GM18511 (cell line): Measurements from ENCODE around the gene NDE1.
"Not testable (repeated sequence)": the region's sequence is repeated elsewhere in the genome, so short reads cannot be mapped to it uniquely, and the experiment has no call there.

ENCODE experiments used
- ATAC-seq: cut with Tn5 transposase; IDR thresholded peaks from one replicate; pipeline ENCODE4 v1.9.1; 2021; ENCODE audit warnings: mild to moderate bottlenecking, moderate library complexity; ENCODE audit not compliant: unreplicated experiment

NDE1 gene, protein sequence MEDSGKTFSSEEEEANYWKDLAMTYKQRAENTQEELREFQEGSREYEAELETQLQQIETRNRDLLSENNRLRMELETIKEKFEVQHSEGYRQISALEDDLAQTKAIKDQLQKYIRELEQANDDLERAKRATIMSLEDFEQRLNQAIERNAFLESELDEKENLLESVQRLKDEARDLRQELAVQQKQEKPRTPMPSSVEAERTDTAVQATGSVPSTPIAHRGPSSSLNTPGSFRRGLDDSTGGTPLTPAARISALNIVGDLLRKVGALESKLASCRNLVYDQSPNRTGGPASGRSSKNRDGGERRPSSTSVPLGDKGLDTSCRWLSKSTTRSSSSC

DNA sequence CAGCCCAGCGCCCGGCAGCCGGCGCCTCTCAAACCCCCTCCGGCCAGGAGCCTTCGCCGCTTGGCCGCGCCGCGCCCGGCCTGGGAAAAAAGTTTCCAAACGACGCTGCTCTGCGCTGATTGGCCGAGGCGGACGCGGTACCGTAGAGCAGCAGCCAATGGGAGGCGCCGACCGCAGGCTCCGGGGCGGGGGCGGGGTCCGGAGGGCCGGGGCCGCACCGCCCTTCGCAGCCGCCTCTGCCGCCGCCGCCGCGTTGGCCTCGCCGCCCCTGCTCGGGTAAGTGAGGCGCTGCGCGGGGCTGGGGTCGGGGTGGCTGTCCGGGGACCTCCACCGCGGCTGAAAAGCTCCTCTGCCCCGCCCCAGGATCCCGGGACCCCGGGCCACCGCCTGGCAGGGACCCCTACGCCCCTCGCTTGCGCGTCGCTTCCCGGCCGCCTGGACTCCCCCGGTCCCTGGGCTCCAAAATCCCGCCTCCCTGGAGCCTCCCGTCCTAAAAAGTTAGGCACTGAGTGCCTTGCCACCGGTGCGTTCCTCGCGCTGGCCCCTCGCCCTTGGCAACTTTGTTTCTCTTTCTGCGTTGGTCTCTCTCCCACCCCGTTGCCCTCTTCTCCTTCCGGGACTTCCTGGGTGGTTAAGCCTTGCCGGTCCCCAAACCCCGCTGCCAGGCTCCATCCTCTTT is at the start of gene NDE1:
TSS of gene NDE1 (plus strand) at position 227 of the 679 bp plus-strand sequence. CDS start 14,534 bp downstream, outside the sequence.
- peak; percentile 84 for ATAC-seq

DNA sequence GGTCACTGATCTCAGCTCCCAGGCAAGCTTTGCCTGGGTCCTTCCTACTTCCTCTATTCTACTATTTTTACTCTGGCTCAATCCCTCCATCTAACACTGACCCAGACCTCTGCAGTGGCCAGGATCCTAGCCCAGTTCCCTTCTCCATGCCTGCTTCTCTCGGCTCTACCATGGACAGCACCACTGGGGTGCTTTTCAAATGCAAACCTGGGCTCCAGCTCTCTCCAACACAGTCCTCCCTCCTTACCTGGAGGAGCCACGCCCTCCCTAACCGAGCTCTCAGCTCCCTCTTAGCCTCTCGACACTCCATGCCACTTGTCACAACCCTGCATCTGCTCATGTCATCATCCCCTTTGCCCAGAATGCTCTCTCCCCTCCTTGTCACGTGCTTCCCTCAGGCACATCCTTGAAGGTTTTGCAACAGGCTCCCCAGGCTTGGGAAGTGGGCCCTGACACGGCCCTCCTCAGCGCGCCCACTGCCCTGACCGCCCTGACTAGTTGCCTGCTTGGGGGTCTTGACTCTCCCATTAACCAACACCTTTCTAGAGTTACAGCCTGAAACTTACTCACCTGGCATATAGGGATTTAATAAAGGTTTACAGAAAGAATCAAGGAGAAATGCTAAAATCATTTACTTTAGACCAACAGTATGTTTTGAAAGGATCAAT is 48.7 kb upstream of the NDE1 start:
- no peak for ATAC-seq

DNA sequence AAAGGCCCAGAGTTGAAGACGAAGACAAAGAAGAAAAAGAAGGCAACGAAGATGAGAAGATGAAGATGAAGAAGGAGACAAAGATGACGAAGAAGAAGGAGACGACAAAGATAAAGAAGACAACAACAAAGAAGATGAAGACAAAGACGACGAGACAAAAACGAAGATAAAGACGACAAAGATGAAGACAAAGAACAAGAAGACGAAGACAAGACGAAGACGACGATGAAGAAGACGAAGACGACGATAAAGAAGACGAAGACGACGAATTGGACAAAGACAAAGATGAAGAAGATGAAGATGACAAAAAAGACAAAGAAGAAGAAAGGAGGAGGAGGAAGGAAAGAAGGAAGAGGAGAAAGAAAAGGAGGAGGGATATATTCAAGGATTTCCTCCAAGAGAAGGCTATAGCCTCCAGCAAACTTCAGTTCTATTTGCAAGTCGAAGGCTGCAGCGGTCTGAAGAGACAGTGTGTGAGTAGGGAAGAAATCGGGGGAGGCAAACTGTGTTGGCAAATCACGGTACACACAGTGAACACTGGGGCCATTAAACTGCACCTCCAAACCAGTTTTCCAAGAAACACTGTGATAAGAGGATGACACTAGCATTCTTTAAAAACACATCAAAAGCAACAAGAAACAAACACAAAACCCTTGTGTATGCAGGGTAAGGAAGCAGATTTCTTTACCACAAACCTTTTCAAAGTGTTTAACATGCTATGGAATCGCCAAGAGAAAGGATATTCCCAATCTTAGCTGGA is 47.6 kb upstream of the NDE1 start:
- no peak for ATAC-seq

DNA sequence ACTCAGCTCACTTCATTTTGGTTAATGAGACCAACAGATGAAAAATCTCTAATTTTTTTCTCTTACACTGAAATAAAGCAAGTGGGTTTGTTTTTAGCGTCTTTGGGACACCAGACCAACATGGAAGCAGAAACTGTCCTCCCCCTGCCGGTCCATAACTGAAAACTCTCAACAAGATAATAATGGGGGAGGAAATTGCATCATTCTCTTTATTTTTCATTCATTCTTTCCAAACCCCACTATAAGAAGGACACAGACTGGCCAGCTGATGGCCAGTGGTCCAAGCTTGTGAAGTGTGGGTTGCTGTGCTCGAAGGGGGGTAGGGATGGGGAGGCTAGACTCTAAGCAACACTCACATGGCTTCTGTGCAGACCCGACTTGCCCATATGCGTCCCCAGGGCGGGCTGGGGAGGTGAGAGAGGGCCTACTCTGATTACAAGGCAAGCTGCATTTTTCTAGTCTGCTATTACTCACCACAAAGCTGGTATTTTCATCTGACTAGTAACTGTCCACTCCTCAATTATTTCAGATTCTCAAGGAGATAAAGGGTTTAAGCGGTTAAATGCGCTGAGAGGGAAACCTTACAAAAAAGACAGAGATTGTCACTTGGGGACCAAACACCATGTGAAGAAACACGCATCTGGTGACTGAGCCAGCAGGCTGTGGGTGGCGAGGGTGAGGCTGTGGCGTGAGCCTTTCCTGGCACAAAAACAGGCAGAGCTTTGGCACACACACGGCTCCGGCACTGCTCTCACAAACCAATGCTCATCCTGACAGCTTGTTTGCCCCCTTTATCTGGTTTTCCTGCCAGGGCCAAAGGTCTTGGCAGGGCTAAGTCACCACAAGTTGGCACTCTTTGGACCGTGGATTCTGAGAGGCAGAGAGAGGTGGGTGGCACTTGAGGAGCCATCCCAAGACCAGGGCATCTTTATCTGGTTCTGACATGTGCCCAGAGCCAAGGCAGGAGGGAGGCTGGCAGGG is 45.3 kb upstream of the NDE1 start:
- no peak for ATAC-seq

DNA sequence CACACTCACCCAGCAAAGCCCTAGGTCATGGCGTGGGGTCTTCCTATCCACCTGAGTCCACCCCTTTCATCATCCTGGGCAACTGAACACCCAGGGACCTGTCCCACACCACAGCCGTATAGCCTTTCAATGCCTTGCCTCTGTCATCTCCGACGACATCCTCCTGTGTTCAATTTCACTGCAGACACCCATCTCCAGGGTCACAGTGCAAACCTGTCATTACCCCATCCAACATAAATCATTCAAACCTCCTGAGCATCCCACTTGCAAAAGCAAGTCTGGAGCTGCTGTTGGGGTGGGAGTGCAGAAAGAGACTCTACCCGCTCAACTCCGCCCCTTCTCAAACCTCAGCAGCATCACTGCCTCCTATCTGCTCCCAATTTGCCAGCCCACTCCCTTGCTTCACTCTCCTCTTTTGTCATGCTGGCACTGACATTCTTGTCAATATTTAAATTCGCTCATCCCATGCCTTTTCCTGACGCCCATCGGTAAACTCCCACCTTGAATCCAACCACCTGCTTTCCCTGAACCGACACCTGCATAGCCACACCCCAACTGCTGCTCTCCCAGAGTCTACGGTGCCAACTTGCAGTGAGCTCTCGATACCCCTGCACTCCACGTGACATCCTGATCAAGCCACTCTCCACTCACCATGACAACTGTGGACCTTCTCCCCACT is 44.1 kb upstream of the NDE1 start:
- ATAC-seq, result no peak

DNA sequence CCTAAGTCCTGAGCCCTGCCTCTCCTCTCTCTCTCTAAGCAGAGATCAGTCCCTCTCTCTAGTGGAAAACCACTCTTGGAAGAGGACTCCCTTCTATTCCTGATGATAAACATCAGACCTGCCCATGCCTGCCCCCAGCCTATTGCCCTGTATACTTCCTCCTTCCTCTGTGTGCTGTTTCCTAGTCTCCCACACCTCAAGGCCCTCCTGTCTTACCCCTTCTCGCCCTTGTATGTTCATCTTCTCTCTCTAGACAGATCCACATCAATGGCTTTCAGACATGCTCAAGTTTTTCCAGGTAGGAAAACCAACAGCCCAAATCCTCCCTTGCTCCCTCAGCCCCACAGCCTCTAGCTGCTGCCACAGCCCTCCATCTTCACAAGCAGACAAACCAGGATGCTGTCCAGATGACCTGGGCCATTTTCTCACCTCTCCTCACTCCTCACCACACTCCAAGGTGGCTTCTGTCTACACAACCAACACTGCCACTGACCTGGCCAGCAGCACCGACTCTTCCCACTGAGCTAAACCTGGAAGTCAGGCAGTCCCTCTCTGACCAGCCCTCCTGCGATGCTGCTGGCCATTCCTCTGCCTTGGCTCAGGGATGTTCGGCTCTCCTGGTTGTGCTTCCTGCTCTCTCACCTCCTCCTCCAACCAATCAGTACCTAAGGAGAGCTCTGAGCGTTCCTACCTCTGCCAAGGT is 43.4 kb upstream of the NDE1 start:
- ATAC-seq, result no peak

DNA sequence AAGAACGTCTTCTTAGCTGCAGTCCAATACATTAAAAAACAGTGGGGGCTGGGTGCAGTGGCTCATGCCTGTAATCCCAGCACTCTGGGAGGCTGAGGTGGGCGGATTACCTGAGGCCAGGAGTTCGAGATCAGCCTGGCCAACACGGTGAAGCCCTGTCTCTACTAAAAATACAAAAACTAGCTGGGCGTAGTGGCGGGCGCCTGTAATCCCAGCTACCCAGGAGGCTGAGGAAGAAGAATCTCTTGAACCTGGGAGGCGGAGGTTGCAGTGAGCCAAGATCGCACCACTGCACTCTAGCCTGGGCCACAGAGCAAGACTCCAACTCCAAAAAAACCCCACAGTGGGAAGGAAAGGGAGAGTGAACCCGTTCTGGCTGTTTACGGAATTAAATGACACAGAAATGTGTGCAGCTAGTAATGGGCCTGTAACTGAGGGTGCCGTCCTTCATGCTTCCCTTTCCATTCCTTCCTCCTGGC is 42.8 kb upstream of the NDE1 start:
- not testable (repeated sequence) for ATAC-seq

DNA sequence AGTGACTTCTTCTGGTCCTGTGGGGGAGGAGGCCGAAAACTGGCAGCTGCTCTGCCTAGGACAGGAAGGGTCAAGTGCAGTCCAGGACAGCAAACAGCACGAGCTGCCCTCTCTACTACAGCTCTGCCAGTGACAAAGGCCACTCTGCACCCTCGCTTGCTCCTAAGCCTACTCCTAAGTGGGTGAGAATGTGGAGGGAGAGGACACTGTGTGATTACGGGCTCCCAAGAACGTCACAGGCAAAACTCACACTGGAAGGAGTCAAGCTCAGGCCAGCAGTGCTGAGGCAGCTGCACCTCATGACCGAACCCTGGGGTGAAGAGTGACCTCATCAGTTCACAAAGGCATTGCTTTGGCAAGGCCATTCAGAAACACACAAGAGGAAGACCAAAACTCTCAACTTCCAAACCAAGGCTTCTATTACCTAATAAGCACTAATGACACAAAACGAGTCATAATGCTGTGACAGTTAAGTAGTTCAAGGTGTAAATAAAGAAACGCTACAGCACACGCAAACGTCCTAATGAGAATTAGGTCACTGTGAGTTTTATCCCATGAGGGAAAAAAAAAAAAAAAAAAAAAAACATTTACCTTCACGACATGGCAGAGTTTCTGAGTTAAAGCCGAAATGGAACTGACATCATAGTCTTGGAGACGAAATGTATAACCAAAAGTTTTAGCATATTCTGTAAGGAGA is 42.2 kb upstream of the NDE1 start:
- ATAC-seq, result no peak

DNA sequence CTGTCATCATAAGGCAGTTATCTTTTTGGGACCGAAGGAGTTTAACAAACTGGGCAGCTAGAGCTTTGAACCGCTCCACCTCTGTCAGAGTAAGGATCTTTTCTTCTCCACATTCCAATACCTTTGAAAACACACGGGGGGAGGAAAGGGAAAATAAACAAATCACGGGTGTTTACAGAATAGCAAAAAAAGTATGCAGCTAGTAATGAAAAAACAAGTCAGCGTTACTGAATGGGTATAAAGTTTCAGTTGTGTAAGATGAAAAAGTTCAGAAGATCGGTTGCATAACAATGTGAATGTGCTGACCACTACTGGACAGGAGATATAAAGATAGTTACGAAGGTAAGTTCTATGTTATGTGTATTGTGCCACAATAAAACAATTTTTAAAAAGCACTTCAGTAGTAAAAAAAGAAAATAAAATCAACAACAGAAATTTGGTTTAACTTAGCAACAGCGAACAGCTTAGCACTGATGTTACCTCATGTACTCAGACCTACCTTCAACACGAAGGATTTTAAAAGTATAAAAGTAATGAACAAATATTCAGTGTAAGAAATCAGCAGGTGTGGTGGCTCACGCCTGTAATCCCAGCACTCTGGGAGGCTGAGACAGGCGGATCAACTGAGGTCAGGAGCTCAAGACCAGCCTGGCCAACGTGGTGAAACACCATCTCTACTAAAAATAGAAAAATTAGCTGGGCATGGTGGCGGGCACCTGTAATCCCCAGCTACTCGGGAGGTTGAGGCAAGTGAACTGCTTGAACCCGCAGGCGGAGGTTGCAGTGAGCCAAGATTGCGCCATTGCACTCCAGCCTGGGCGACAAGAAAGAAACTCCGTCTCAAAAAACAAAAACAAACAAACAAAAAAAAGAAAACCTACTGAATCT is 41.4 kb upstream of the NDE1 start:
- no peak for ATAC-seq

DNA sequence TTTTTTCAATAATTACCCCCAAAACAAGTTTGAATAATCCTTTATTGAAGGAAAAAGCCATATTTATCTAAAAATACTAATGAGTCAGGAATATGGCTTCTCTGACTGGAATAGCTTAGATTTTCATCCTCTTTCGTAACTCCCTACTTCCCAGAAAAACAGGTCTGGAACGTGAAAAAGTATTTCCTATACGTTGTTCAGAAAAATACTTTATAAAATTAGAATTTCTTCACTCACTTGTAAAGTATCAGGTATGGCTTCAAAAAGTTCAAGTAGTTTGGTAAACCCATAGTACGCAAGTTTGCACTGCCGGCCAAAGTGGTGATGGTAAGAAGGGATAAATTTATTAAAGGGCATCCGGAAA is 40.8 kb upstream of the NDE1 start:
- no peak for ATAC-seq

DNA sequence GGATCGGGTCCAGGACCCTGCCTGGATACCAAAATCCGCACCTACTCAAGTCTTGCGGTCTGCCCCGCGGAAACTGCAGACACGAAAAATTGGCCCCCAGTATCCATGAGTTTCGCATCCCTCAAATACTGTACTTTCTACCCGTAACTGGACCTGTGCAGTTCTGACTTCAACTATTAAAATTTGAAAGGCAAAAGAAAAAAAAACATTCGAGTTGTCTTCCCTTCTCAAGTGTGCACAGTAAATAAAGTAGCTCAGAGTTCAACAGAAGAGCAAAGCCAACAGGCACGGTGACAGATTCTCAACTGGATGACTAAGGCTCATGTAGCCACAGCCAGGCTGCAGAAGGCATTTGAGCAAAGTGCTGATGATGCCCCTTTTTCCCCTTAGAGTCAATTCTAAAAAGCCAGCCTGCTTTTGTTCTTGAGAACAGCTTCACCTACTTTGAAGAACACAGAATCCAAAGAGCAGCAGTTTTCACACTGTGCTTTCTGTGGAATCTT is 39.6 kb upstream of the NDE1 start:
- ATAC-seq, result no peak

DNA sequence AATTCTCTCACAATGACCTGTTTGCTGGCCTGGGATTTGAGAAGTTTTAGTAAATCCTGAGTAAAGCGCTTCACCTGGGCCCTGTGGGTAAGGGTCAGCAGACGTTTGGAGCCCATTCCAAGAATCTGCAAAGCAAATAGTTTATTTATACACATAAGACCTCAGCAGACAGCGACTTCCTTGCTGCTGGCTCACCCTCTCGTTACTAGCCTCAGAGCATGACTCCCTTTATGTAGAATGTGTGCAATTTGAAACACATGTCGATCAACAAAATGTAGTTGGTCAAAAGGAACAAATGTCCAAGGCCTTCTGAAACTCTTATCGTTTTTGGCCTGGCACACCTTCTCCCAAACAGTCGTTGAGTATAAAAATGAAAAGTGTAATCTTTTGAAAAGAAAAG is 38.4 kb upstream of the NDE1 start:
- no peak for ATAC-seq

DNA sequence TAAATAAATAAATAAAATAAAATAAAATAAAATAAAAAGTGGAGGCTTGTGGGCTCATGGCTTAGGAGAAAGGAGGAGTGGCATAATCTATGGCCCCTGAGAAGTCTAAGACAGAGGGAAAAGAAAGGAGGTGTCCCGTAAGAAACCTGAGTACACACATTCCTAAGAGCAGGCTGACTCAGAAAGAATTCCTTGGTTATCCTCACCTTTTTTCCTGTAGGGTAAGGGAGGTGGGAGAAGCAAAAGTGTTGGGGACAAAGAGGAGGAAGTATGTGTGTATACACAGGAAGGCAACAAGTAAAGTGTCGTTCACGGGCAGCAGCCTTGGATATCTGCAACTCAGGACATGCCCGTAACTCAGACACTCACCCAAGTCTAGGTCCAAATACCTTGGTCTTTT is 36.4 kb upstream of the NDE1 start:
- no peak for ATAC-seq

DNA sequence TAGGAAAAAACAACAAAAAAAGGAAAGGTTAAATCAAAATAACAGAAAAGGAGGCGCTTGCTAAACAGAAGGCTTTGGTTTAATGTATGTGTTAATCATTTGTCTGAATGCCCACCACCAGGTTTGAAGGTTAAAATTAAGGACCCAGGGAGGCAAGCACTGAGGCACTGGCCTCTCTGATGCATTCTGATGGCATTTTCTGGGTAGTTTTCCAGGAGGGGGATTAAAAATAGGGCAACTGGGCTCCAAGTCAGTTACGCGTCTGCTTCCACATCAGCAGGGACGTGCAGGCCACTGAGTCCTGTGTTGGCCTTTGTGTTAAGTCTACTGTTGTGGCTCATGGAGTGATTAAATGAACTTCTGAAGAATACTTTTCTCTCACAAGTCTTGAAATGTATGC is 34.0 kb upstream of the NDE1 start:
- no peak for ATAC-seq

DNA sequence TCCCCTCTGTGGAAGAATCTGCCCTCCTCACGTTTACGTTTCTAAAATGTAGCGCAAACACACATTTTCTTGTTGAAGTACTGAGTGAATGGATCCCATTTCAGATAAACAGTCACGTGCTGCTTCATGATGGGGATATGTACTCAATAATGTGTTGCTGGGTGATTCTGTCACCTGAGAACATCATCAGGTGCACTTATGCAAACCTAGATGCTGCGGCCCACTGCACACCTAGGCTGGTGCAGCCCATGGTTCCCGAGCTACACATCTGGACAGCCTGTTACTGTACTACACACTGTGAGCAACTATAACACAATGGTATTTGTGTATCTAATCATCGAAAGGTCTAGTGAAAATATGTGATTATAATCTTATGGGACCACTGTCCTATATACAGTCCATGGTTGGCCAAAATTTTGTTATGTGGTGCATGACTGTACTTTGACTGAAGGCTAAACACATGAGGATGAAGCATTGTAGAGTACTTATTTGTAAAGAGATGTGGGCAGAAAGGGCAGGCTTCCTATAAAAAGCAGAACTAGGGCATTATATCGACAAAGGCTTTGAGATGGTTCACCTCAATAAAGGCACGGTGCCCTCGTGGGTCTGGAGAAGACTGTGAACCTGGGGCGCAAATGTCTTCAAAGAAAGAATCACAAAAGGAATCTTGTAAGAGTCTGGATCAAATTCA is 33.4 kb upstream of the NDE1 start:
- no peak for ATAC-seq

DNA sequence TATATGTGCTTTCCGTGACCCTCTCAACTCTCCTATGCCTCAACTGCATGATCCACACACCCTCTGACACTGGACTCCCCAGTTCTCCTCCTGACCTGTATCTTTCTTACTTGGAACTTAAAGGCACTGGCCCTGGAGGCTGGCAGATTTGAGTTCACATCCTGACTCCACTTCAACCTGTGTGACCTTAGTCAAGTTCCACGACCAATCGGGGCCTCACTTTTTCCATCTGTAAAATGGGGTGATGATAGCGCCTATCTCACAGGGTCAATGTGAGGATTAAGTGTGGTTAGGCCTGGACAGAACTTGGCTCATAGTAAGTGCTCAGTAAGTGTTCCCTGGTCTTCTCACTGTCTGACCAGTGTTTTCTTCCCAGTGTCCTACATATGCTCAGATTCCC is 32.1 kb upstream of the NDE1 start:
- no peak for ATAC-seq

DNA sequence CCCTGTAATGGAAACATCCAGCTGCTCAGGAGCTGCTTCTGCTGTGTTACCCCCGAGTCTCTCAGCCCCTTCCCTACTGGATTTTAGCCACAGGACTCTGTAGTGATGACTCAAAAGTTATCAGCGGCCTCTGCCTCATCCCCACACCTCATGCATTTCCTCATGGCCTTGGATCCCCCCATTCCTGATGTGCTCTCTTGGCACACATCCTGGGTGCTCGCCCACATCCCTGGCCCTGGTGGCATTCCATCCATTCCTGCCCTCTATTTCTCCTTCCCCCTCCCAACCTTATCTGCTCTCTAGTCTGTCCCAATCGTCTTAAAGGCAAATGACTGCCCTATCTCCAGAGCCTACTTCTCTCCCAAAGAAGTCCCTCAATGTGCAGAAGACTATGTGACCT is 31.7 kb upstream of the NDE1 start:
- no peak for ATAC-seq
